Testis (tissue), 2 donors: Measurements from ENCODE around the gene PDIA6.
"Not testable (repeated sequence)": the region's sequence is repeated elsewhere in the genome, so short reads cannot be mapped to it uniquely, and the experiment has no call there.

Experiments
- POLR2A ChIP-seq: fragments of 450-650 bp; IDR thresholded peaks from one replicate; pipeline ENCODE4 v1.6.1; 2017; ENCODE audit warnings: antibody characterized with exemption, mild to moderate bottlenecking, moderate library complexity
- TF ChIP-seq, protein P1 (sequence below), 3 experiments: fragments of 450-650 bp in 2 of 3; fragments of 200-600 bp in 1 of 3; sonication (generic) in 1 of 3; IDR thresholded peaks; one replicate each; pipeline ENCODE4 v1.5.1; 2016 to 2019; ENCODE audit warnings: antibody characterized with exemption in 3 of 3, mild to moderate bottlenecking in 2 of 3, moderate library complexity in 1 of 3

DNA sequence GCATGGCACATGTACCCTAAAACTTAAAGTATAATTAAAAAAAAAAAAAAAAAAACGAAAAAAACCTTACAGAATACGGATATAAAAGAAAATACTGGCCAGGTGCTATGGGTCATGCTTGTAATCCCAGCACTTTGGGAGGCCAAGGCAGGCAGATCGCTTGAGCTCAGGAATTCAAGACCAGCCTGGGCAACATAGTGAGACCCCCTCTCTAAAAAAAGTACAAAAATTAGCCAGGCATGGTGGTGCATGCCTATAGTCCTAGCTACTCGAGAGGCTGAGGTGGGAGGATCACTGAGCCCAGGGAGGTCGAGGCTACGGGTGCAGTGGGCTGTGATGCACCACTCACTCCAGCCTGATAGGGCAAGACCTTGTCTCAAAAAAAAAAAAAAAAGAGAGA lies 6.6 kb downstream of the PDIA6 start:
- TF ChIP-seq, protein P1, sequence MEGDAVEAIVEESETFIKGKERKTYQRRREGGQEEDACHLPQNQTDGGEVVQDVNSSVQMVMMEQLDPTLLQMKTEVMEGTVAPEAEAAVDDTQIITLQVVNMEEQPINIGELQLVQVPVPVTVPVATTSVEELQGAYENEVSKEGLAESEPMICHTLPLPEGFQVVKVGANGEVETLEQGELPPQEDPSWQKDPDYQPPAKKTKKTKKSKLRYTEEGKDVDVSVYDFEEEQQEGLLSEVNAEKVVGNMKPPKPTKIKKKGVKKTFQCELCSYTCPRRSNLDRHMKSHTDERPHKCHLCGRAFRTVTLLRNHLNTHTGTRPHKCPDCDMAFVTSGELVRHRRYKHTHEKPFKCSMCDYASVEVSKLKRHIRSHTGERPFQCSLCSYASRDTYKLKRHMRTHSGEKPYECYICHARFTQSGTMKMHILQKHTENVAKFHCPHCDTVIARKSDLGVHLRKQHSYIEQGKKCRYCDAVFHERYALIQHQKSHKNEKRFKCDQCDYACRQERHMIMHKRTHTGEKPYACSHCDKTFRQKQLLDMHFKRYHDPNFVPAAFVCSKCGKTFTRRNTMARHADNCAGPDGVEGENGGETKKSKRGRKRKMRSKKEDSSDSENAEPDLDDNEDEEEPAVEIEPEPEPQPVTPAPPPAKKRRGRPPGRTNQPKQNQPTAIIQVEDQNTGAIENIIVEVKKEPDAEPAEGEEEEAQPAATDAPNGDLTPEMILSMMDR (IDR thresholded peaks at IDR 0.05), result not testable (repeated sequence)
- TF ChIP-seq POLR2A, result not testable (repeated sequence)
